Esophagus muscularis mucosa (tissue), 4 donors: Measurements from ENCODE around the gene ATF6. TPM values are rescaled to one million over a fixed set of nuclear protein-coding genes. Genes with fewer than 3 reads are reported as not detected.

ENCODE experiments used
- DNase-seq: peaks from one replicate; pipeline ENCODE4 v3.0.0-alpha.2; 2017; ENCODE audit errors: extremely low spot score
- H3K27ac ChIP-seq, 4 donors: fragments of 200-600 bp; sonication (generic); replicated peaks in 1 of 4; 1 replicate in 3 of 4; 2 replicates in 1 of 4; pipeline ENCODE4 v1.5.1; 2016 to 2019; ENCODE audit warnings: mild to moderate bottlenecking in 1 of 4
- H3K27me3 ChIP-seq, 4 donors: fragments of 200-600 bp; sonication (generic); one replicate each; pipeline versions ENCODE4 v1.5.1 to v1.6.0; 2016 to 2019
- H3K36me3 ChIP-seq, 4 donors: fragments of 200-600 bp; sonication (generic); one replicate each; pipeline ENCODE4 v1.5.1; 2016 to 2019
- H3K4me1 ChIP-seq, 4 donors: fragments of 200-600 bp; sonication (generic); one replicate each; pipeline ENCODE4 v1.5.1; 2016 to 2019
- H3K4me3 ChIP-seq, 4 donors: fragments of 200-600 bp; sonication (generic); 1 replicate in 2 of 4; 2 replicates in 2 of 4; pipeline ENCODE4 v1.5.1; 2016 to 2019; ENCODE audit warnings: mild to moderate bottlenecking in 4 of 4, moderate library complexity in 1 of 4
- H3K9me3 ChIP-seq, 4 donors: fragments of 200-600 bp; sonication (generic); 1 replicate in 3 of 4; 2 replicates in 1 of 4; pipeline ENCODE4 v1.5.1; 2016 to 2019
- EP300 ChIP-seq: sonication (generic); formaldehyde crosslinking; IDR thresholded peaks from one replicate; pipeline ENCODE4 v1.6.1; 2017; ENCODE audit warnings: antibody characterized with exemption
- POLR2A ChIP-seq: fragments of 450-650 bp; IDR thresholded peaks from one replicate; pipeline ENCODE4 v1.6.1; 2017; ENCODE audit warnings: antibody characterized with exemption, moderate library complexity, mild to moderate bottlenecking, low read depth
- POLR2AphosphoS5 ChIP-seq, 2 donors: sonication (generic); formaldehyde crosslinking; IDR thresholded peaks; one replicate each; pipeline ENCODE4 v1.6.1; 2017; ENCODE audit warnings: antibody characterized with exemption in 2 of 2
- WGBS: methylation state at CpG from one replicate; pipeline ENCODE4 v1.1.5; 2018; 5-methylcytosine and 5-hydroxymethylcytosine counted together
- intact Hi-C: fragments of 100-400 bp; cut with DNase I; formaldehyde crosslinking; loops from one replicate; pipeline ENCODE4 v1.15.1; 2023
- total RNA-seq, 4 donors: library from RNA; depleted of rRNA; stranded (reverse); fragments of >200 nt; gene quantifications; one replicate each; pipeline versions ENCODE4 v1.1.0 to v1.2.1, GENCODE V29; 2016
- TF ChIP-seq, protein P1 (sequence below), 3 experiments: fragments of 200-600 bp in 2 of 3; fragments of 450-650 bp in 1 of 3; sonication (generic) in 2 of 3; IDR thresholded peaks; one replicate each; pipeline ENCODE4 v1.5.1; 2017 to 2019; ENCODE audit warnings: antibody characterized with exemption in 3 of 3, mild to moderate bottlenecking in 2 of 3, moderate library complexity in 1 of 3

ATF6 gene
- total RNA-seq, 4 donors from 2014 or later: 24.5 to 30.6 (median 27.4) TPM

DNA sequence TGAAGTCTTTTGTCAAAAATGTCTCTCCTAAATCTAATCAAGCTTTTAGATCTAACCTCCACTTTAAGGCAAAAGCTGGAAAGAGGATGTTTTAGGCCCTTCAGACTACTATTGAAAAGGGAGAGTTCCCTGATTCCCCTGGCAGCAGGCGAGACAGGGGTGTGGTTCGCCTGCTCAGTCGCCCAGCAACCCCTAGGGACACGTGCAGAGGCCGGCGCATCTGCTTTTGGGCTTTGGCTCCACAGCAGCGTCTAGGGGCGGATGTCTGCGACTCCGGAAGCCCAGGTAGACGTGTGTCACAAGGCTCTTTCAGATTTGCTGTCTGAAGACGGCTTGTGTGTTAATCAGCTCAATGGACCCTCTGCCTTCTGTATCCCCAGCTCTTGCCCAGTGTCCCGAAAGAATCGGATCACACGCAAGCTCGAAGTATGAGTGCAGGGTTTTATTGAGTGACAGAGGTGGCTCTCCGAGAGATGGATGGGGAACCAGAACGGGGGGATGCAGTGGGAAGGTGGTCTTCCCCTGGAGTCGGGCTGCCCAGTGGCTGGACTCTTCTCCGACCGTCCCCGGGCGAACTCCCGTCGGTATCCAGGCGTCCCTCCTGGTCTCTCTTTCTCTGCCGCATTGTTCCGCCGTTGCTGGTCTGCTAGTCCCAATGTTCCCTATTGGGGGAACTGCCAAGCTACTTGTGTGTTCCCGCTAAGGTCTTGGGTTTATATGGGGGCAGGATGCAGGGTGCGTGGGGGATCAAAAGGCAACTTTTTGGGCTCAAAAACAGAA, 212.1 kb downstream of the ATF6 start:
- Histone ChIP-seq H3K36me3 (no peaks in the 10 kb centered on the region), H3K4me3 (no peak overlapping the region), H3K9me3 (no peaks in the 10 kb centered on the region), H3K4me1 (peaks cover 6 to 15% (median 12%) of the 10 kb centered on the region in 4 donors), H3K27me3 (no peaks in the 10 kb centered on the region), H3K27ac (no peak overlapping the region)
- intact Hi-C loops: no loop called here
- whole genome bisulfite sequencing: 94% methylated on average over 28 of the region's 31 CpGs
- TF ChIP-seq POLR2A: no peak
- no peak for TF ChIP-seq POLR2AphosphoS5 (IDR thresholded peaks at IDR 0.05)
- TF ChIP-seq EP300: no peak
- TF ChIP-seq, protein P1, sequence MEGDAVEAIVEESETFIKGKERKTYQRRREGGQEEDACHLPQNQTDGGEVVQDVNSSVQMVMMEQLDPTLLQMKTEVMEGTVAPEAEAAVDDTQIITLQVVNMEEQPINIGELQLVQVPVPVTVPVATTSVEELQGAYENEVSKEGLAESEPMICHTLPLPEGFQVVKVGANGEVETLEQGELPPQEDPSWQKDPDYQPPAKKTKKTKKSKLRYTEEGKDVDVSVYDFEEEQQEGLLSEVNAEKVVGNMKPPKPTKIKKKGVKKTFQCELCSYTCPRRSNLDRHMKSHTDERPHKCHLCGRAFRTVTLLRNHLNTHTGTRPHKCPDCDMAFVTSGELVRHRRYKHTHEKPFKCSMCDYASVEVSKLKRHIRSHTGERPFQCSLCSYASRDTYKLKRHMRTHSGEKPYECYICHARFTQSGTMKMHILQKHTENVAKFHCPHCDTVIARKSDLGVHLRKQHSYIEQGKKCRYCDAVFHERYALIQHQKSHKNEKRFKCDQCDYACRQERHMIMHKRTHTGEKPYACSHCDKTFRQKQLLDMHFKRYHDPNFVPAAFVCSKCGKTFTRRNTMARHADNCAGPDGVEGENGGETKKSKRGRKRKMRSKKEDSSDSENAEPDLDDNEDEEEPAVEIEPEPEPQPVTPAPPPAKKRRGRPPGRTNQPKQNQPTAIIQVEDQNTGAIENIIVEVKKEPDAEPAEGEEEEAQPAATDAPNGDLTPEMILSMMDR (IDR thresholded peaks at IDR 0.05): no peak
- no peak for DNase-seq

DNA sequence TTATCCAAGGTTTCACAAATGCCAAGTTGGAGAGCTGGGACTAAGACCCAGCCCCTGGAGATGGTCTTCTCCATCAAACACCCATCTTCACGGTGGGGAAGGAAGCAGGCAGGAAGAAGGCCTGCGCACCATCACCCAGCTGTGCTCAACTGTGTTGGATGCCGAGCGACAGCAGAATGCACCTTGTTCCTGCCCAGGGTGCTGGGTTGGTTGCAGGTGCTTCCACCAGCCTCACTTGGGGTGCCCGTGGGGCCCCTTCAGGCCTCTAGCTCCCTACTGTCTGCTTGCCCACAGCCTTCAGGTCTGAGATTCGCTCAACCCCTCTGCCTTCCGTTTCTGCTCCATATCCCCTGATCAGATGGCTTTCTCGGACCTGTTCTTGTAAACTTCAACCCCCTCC, 215.0 kb downstream of the ATF6 start:
- no peak for DNase-seq
- intact Hi-C loops: no loop called here

DNA sequence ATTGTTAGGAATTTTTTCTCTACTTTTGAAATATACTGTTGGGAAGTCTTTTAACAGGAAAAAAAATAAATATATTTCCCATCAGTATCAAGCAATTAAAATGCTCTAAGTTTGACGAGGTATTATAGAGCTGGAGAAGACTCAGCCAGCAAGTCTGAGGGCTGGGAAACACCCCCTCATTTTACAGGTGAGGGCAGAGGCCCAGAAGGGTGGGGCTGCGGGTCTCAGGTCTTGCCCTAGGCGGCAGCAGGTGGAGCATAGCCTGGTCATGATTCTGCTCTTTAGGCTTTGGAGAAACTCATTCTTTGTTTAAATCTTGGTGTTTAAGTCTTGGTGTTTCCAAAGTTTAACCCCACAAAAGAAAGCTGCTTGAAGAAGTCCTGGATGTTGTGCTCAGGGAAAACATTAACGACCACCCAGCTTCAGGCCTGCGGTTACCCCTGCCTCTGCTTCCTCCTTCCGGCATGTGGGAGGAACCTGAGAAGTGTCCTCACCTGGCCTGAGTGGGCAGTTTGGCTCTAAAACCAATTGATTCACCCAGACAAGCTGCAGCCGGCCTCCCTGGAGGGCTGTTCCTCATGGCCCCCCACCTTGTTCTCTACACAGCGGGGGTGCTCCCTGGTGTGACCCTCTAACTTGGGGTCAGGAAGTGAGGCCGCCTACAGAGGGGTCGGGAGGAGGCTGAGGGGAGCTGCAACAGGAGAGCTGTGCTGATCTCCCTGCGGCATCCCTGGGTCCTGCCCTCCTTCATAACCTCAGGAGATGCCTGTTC, 215.8 kb downstream of the ATF6 start:
- intact Hi-C loops: no loop called here
- H3K27me3 ChIP-seq: no peaks in the 10 kb centered on the region
- H3K4me3 ChIP-seq: no peak overlapping the region
- no peak for DNase-seq
- peaks cover 0 to 2% (median under 1%) of the 10 kb centered on the region in 4 donors for H3K9me3 ChIP-seq
- WGBS: 83% methylated on average over 8 of the region's 11 CpGs
- TF ChIP-seq, protein P1 (IDR thresholded peaks at IDR 0.05): no peak
- TF ChIP-seq EP300 (no peak), POLR2AphosphoS5 (IDR thresholded peaks at IDR 0.05) (no peak), POLR2A (no peak)
- no peak overlapping the region for H3K27ac ChIP-seq
- peaks cover 0 to 9% (median 2%) of the 10 kb centered on the region in 4 donors for H3K4me1 ChIP-seq
- no peaks in the 10 kb centered on the region for H3K36me3 ChIP-seq

More for the DNA sequence above, 215.0 kb downstream of the ATF6 start:
- WGBS: 93% methylated on average over 8 of the region's 8 CpGs
- H3K4me1 ChIP-seq: peaks cover 0 to 1% (median 0%) of the 10 kb centered on the region in 4 donors
- no peaks in the 10 kb centered on the region for H3K9me3 ChIP-seq
- H3K27ac ChIP-seq: no peak overlapping the region
- no peaks in the 10 kb centered on the region for H3K27me3 ChIP-seq
- no peaks in the 10 kb centered on the region for H3K36me3 ChIP-seq
- no peak overlapping the region for H3K4me3 ChIP-seq
- no peak for TF ChIP-seq EP300
- TF ChIP-seq POLR2AphosphoS5 (IDR thresholded peaks at IDR 0.05): no peak
- TF ChIP-seq POLR2A: no peak
- TF ChIP-seq, protein P1 (IDR thresholded peaks at IDR 0.05): no peak

DNA sequence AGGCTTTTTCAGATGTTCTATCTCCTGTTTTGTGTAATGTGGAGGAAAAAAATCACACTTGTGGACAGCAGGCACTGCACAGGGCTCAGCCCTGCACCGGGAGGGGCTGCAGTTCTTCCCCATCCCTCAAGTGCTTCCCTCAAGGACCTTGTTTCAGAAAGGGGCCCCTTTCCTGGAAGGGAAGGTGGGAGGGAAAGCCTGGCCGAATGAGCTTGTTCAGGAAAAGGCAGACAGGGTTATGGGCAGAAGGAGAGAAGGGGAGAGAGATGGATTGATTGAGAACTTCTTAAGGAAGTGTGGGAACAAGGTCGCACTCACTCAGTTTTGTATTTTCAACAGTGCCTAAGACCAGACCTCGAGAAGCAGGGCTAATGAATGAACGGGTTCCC, 216.4 kb downstream of the ATF6 start:
- peaks cover 0 to 9% (median 3%) of the 10 kb centered on the region in 4 donors for H3K4me1 ChIP-seq
- H3K4me3 ChIP-seq: no peak overlapping the region
- no peaks in the 10 kb centered on the region for H3K36me3 ChIP-seq
- intact Hi-C loops: no loop called here
- TF ChIP-seq POLR2A: no peak
- DNase-seq: no peak
- no peaks in the 10 kb centered on the region for H3K27me3 ChIP-seq
- WGBS: 68% methylated on average over 5 of the region's 5 CpGs
- H3K9me3 ChIP-seq: peaks cover 0 to 8% (median 6%) of the 10 kb centered on the region in 4 donors
- H3K27ac ChIP-seq: no peak overlapping the region

DNA sequence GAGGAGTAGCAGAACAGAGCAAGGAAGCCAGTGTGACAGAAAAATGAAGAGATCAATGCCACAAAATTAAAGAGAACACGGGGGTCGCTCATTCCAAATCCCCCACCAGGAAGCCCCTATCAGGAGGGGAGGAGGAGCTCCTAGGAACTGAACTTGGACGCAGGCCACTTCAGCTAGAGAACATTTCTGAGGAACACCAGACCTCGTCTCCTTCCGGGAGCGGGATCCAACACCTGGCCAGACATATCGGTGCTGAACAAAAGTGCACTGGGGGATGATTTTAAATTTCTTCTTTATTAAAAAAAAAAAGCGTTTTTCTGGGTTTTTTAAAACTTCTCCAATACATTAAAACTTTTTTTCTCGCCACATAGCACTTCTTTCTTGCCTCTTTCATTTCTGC, 216.8 kb downstream of the ATF6 start:
- Histone ChIP-seq H3K9me3 (peaks cover 0 to 11% (median 9%) of the 10 kb centered on the region in 4 donors), H3K4me1 (peaks cover 0 to 9% (median 3%) of the 10 kb centered on the region in 4 donors), H3K27me3 (no peaks in the 10 kb centered on the region), H3K27ac (no peak overlapping the region), H3K4me3 (no peak overlapping the region), H3K36me3 (no peaks in the 10 kb centered on the region)
- TF ChIP-seq, protein P1 (IDR thresholded peaks at IDR 0.05): no peak
- TF ChIP-seq POLR2AphosphoS5 (IDR thresholded peaks at IDR 0.05) (no peak), POLR2A (no peak), EP300 (no peak)
- intact Hi-C loops: no loop called here
- DNase-seq: no peak
- WGBS: 78% methylated on average over 9 of the region's 9 CpGs
